Adrenal gland (tissue), 5 donors: ENCODE results near the gene FEM1A.

Experiments used
- CTCF ChIP-seq, 6 experiments: fragments of 450-650 bp in 4 of 6; fragments of 200-600 bp in 2 of 6; sonication (generic) in 1 of 6; IDR thresholded peaks; 1 replicate in 5 of 6; 2 replicates in 1 of 6; pipeline versions ENCODE4 v1.5.1 to v1.8.0; 2016 to 2021; ENCODE audit warnings: antibody characterized with exemption in 6 of 6, mild to moderate bottlenecking in 2 of 6, moderate library complexity in 1 of 6
- POLR2A ChIP-seq, 2 donors: fragments of 450-650 bp; IDR thresholded peaks; one replicate each; pipeline ENCODE4 v1.6.1; 2017; ENCODE audit warnings: antibody characterized with exemption in 2 of 2, mild to moderate bottlenecking in 2 of 2, moderate library complexity in 1 of 2
- donor health status: DM: no; HTN: no; CAD: no.

GRCh38 chr19:4807188-4807587, 15.7 kb downstream of the FEM1A start:
- TF ChIP-seq POLR2A (IDR thresholded peaks at IDR 0.05) (no peak), CTCF (IDR thresholded peaks at IDR 0.05) (no peak)
